HG03378 (cell line): ENCODE results near the gene RNF217.
"Not testable (repeated sequence)": the region's sequence is repeated elsewhere in the genome, so short reads cannot be mapped to it uniquely, and the experiment has no call there.

ENCODE experiments used
- ATAC-seq: cut with Tn5 transposase; IDR thresholded peaks from one replicate; pipeline ENCODE4 v1.9.1; 2021; ENCODE audit warnings: mild to moderate bottlenecking, moderate library complexity; ENCODE audit not compliant: unreplicated experiment

RNF217 gene, protein sequence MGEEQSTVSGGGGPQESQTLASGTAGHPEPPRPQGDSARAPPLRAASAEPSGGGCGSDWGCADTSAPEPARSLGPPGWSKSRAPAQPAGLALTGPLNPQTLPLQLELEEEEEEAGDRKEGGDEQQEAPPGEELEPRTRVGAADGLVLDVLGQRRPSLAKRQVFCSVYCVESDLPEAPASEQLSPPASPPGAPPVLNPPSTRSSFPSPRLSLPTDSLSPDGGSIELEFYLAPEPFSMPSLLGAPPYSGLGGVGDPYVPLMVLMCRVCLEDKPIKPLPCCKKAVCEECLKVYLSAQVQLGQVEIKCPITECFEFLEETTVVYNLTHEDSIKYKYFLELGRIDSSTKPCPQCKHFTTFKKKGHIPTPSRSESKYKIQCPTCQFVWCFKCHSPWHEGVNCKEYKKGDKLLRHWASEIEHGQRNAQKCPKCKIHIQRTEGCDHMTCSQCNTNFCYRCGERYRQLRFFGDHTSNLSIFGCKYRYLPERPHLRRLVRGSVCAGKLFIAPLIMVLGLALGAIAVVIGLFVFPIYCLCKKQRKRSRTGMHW

GRCh38 chr6:124961777-124962638, at the start of gene RNF217:
RNF217 (plus strand) TSS chr6:124962437; CDS start chr6:124962545, 108 bp downstream.
- no peak for ATAC-seq

- ATAC-seq: no peak
Observed at GRCh38 chr6:124913056-124913455, 49.2 kb upstream of the RNF217 start.

DNA sequence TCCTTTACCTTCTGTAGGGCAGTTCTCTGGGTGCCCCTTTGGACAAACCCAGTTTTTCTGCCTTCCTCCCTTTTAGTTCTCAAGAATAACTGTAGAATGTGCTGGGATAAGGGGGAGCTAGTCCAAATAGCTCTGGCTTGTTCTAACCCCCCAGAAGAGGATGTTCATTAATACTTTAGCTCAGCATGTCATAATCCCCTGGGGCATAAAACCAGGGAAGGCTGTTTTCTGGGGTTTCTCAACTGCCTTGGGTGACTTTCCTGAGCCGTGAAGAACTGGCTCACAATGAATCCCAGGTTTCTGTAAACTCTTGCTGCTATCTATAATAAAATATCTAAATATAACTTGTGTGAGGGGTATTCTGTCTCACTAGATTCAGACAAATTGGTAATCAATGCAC, 44.5 kb upstream of the RNF217 start:
- no peak for ATAC-seq

- not testable (repeated sequence) for ATAC-seq
Observed at GRCh38 chr6:124919703-124920102, 42.5 kb upstream of the RNF217 start.

GRCh38 chr6:124924333-124924759, 37.9 kb upstream of the RNF217 start:
- ATAC-seq: no peak

- no peak for ATAC-seq
Observed at GRCh38 chr6:124926435-124926834, 35.8 kb upstream of the RNF217 start.

DNA sequence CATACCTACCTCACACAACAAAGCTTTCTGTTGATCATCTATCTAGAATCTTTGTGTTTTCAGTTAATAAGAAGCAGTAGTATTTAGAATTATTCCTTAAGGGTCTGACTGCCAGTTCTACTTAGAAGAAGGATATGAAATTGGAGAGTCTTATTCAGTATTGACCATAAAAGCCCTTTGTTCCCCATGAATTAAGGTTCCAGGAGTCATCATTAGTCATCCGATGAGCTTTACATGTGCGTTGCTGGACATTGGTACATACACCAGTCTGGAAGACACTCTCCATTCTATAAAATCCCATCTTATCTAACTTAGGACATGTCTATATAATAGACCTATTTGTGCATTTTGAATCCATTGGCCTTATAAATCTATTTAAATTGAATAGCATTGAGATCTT, 34.4 kb upstream of the RNF217 start:
- ATAC-seq: no peak

- ATAC-seq: no peak
Observed at GRCh38 chr6:124928851-124929250, 33.4 kb upstream of the RNF217 start.

DNA sequence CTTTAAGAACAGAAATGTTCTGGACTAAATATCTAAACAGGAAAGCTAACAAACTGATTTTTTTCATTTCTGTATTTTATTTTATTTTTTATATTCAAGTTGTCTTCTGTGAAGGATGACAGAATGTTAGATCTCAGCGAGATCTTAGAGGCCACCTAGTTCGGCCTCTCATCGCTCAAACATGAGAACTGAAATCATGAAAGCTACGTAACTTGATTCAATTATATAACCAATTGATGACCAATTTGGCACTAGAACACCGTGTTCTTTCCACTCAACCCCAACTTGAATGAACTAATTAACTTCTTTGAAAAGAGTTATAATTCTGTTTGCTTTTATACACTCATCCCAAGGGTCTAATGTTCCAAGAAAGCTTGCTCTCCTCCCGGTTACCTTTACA, 24.6 kb upstream of the RNF217 start:
- no peak for ATAC-seq

- no peak for ATAC-seq
Observed at GRCh38 chr6:124941259-124941658, 21.0 kb upstream of the RNF217 start.

DNA sequence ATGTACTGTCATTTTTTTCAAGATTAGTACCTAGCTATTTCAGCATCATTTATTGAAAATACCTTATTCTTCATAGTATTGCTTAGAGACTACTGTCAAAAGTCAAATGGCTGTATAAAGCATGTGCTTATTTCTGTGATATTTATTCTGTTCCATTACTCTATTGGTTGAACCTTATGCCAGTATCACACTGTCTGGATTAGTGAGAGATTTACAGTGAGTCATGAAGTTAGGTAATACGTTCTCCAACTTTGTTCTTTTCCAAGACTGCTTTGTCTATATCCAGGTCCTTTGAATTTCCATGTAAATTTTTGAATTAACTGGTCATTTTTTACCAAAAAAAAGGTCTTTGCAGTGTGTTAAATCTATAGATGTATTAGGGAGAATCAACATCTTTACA, 18.6 kb upstream of the RNF217 start:
- ATAC-seq: no peak

DNA sequence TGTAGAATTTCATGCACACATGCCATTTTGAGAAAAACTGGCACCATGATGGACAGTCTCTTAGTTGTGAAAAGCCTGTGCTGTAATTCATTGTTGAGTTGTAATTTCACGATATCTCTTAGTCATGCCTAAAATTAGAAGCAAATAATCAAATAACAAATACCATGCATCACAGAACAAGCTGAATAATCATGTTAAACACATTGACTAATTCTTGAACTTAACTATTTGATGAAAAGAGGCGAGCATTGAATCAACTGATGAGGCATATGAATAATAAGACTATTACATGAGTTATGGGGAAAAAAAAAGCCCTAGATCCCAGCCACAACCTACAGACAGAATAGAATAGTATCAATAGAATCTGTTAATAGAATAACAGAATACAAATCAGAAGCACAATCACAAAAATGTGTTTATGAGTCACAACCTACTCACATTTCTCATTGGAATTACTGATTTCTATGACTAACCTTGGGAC, 14.2 kb upstream of the RNF217 start:
- no peak for ATAC-seq

DNA sequence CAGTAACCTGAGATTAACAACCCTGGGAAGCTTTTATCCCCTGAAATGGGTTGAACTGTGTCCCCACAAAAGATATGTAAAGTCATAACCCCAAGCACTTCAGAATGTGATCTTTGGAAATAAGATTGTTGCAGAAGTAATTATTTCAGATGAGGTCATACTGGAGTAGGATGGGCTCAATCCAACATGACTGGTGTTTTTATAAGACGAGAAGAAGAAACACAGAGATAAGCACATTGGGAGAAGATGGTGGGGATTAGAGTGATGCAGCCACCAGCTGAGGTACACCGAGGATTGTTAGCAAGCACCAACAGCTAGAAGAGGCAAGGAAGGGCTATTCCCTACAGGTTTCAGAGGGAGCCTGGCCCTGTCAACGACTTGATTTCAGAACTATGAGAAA, 12.5 kb upstream of the RNF217 start:
- ATAC-seq: no peak

DNA sequence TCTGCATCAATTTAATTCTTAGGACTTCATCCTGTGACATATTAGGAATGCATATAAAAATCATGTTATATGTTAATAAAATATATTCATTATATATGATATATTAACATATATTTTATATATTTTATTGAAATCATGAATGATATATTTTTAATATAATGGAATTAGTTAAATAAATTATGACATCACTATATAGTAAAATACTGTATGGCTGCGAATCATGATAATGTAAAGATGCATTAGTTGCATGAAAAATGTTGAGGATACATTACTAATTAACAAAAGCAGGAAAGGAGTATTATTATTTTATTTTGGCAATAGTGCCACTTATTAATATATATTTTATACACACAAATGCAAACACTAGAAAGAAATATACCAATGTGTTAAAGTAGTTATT, 8.4 kb upstream of the RNF217 start:
- ATAC-seq: no peak

DNA sequence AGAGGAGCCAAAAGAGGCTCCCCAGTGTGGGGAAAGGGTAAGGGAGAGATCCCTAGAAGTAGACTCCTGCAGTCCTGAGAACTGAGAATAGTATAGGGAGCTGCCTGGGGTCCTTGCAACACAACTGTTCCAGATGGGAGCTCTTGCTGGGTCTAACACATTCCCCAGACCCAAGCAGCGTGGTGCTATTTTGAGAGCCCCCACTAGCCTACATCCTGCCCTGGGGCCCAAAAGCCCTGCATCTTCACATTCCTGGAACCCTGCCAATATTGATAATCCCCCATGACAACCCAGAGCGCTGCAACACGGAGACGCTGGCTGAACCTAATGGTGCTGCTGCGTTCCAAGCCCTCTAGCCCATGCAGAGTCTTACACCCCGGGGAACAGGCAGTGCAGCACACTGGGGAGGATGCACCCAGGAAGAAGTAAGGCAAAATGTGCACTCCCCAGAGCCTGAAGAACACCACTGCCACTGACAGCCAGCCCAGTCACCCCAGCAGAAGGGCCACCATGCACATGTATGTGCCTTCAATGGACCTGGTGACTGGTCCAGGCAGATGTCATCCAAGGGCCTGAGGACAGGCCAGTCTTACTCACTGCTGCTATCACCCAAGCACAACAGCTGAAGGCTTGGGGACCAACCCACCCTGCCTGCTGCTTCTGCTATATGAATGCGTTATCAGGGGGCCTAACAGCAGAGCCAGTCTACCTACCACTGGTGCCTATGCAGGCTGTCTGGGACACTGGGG, 7.0 kb upstream of the RNF217 start:
- no peak for ATAC-seq

- ATAC-seq: no peak
Observed at GRCh38 chr6:124956018-124956417, 6.2 kb upstream of the RNF217 start.

GRCh38 chr6:124958149-124958548, 4.1 kb upstream of the RNF217 start:
- ATAC-seq: no peak

- no peak for ATAC-seq
Observed at GRCh38 chr6:124958759-124959354, 3.4 kb upstream of the RNF217 start.

DNA sequence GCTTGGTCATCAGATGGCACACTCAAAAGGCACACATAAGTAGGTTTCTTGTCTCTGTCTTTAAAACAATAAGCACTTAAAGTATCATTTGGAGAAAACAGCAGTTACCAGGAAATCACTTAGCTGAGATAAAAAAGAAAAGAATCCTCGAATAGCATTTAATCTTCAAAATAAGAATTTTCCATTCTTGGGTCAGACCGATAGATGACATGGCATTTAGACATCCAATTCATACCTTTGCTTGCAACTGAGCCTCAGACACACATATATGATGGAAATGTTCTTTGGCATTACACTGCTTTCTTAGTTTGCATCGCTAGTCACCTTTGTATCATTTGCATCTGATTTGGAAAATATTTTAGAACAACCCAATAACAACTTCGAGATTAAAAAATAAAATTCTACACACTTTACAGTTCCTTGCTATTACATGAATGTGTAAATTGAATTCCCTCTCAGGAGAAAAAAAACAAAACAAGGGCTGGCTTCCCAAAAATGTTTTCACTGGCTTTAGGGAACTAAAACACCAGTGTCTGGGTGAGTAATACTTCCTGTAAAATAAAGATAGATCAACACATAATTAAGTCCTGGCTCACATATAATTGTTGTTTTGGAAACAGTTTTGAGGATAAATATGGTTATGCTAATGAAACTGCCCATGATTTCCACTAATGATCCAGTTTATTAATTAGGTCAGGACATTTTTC, 1.3 kb upstream of the RNF217 start:
- no peak for ATAC-seq

DNA sequence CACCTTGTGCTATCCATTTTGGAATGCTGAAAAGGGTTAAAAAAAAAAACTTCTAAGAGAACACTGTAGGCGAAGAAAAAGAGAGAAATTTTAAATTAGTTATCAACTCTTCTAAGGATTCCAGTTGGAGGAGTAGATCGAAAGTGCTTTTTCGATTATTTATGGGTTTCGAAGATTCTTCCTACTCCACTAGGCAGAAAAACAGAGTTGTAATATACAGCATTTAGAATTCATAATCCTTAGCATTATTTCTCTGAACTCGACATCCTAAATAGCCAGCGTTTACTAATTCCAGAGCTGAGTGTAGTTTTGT, 817 bp upstream of the RNF217 start:
- no peak for ATAC-seq
